B cell (primary cell): ENCODE data around the gene GXYLT1. TPM values are rescaled to one million over a fixed set of nuclear protein-coding genes. Genes with fewer than 3 reads are reported as not detected.

Source experiments
- ATAC-seq: fragments of 200-7000 bp; cut with Tn5 transposase; one replicate; pipeline ENCODE4 v1.10.0; 2021; ENCODE audit warnings: low read depth, mild to moderate bottlenecking, moderate number of reproducible peaks, moderate library complexity
- CTCF ChIA-PET: fragments of 350-600 bp; sonication (Branson Sonifier 250); formaldehyde crosslinking; loops from one replicate; lab custom pipeline; 2021; ENCODE audit warnings: antibody characterized with exemption, inconsistent platforms; lab: Charles Lee
- POLR2A ChIA-PET: fragments of 350-600 bp; sonication (Branson Sonifier 250); formaldehyde crosslinking; loops from one replicate; lab custom pipeline; 2021; ENCODE audit warnings: antibody characterized with exemption; lab: Charles Lee
- DNase-seq: peaks from one replicate; pipeline ENCODE4 v3.0.0; 2013
- H2AFZ ChIP-seq: 2 replicates; pipeline ENCODE4 v1.6.1; 2012; ENCODE audit warnings: mild to moderate bottlenecking, low read depth, low read length; ENCODE audit not compliant: insufficient read depth, poor library complexity, severe bottlenecking
- H3K27ac ChIP-seq, 2 donors: 1 replicate in 1 of 2; 2 replicates in 1 of 2; pipeline ENCODE4 v1.5.1; 2012 to 2013; ENCODE audit warnings: low read length in 2 of 2, mild to moderate bottlenecking in 2 of 2, moderate library complexity in 1 of 2
- H3K27me3 ChIP-seq, 4 experiments: fragments of 200-600 bp in 1 of 4; sonication (generic) in 1 of 4; replicated peaks in 1 of 4; 1 replicate in 2 of 4; 2 replicates in 2 of 4; pipeline versions ENCODE4 v1.6.1 to v1.7.0; 2013 to 2016; ENCODE audit warnings: low read length in 3 of 4, mild to moderate bottlenecking in 2 of 4, mixed read lengths in 1 of 4, moderate library complexity in 1 of 4; ENCODE audit not compliant: insufficient read depth in 4 of 4, control insufficient read depth in 3 of 4; ENCODE audit errors: control extremely low read depth in 1 of 4
- H3K36me3 ChIP-seq, 2 experiments: replicated peaks in 1 of 2; 1 replicate in 1 of 2; 2 replicates in 1 of 2; pipeline versions ENCODE4 v1.6.1 to v1.7.1; 2013; ENCODE audit warnings: low read length in 1 of 2; ENCODE audit not compliant: insufficient read depth in 2 of 2, control insufficient read depth in 1 of 2; ENCODE audit errors: control extremely low read depth in 1 of 2, extremely low read depth in 1 of 2
- H3K4me1 ChIP-seq, 2 donors: fragments of 200-600 bp in 1 of 2; sonication (generic) in 1 of 2; 1 replicate in 1 of 2; 2 replicates in 1 of 2; pipeline versions ENCODE4 v1.5.1 to v1.6.1; 2013 to 2017; ENCODE audit warnings: low read length in 2 of 2; ENCODE audit not compliant: control insufficient read depth in 2 of 2, insufficient read depth in 2 of 2
- H3K4me2 ChIP-seq: replicated peaks from 2 replicates; pipeline ENCODE3; 2012; ENCODE audit warnings: mild to moderate bottlenecking, low read depth, low read length; ENCODE audit not compliant: poor library complexity, severe bottlenecking
- H3K4me3 ChIP-seq, 5 experiments: fragments of 200-600 bp in 1 of 5; sonication (generic) in 1 of 5; 1 replicate in 3 of 5; 2 replicates in 2 of 5; pipeline versions ENCODE4 v1.5.1 to v1.7.0; 2011 to 2016; ENCODE audit warnings: low read length in 4 of 5, mild to moderate bottlenecking in 4 of 5, low read depth in 2 of 5, control low read depth in 1 of 5, moderate library complexity in 1 of 5; ENCODE audit not compliant: insufficient read depth in 1 of 5; ENCODE audit errors: control extremely low read depth in 1 of 5, extremely low read depth in 1 of 5
- H3K79me2 ChIP-seq: fragments of 200-600 bp; sonication (generic); one replicate; pipeline ENCODE4 v1.6.0; 2016; ENCODE audit warnings: low read length; ENCODE audit not compliant: control insufficient read depth, insufficient read depth
- H3K9ac ChIP-seq: fragments of 200-600 bp; sonication (generic); 2 replicates; pipeline ENCODE4 v1.6.1; 2017; ENCODE audit warnings: mild to moderate bottlenecking, low read length, moderate library complexity
- H3K9me3 ChIP-seq, 3 donors: one replicate each; pipeline versions ENCODE4 v1.6.1 to v1.7.1; 2013; ENCODE audit warnings: low read length in 2 of 3; ENCODE audit not compliant: control insufficient read depth in 2 of 3, insufficient read depth in 1 of 3; ENCODE audit errors: control extremely low read depth in 1 of 3
- H4K20me1 ChIP-seq: 2 replicates; pipeline ENCODE4 v1.6.0; 2012; ENCODE audit warnings: mild to moderate bottlenecking, low read length; ENCODE audit not compliant: insufficient read depth, control insufficient read depth, poor library complexity, severe bottlenecking
- H3K27ac Mint-ChIP-seq: one replicate; pipeline ENCODE4 v1.8.0; 2021; ENCODE audit warnings: mixed read lengths
- H3K27me3 Mint-ChIP-seq: one replicate; pipeline ENCODE4 v1.8.0; 2021; ENCODE audit warnings: mixed read lengths
- H3K4me1 Mint-ChIP-seq: one replicate; pipeline ENCODE4 v1.8.0; 2021; ENCODE audit warnings: mixed read lengths
- H3K4me3 Mint-ChIP-seq: one replicate; pipeline ENCODE4 v1.8.0; 2021; ENCODE audit warnings: mixed read lengths
- H3K9me3 Mint-ChIP-seq: one replicate; pipeline ENCODE4 v1.8.0; 2022; ENCODE audit warnings: mixed read lengths; ENCODE audit not compliant: insufficient read depth
- CTCF ChIP-seq: fragments of 200-600 bp; IDR thresholded peaks from one replicate; pipeline ENCODE4 v1.8.0; 2022; ENCODE audit warnings: antibody characterized with exemption, mild to moderate bottlenecking
- EZH2 ChIP-seq: IDR thresholded peaks from 2 replicates; pipeline ENCODE4 v1.6.1; 2012; ENCODE audit warnings: borderline replicate concordance, low read depth, mild to moderate bottlenecking, moderate library complexity, low read length; ENCODE audit not compliant: insufficient read depth, poor library complexity, severe bottlenecking
- WGBS: methylation state at CpG from one replicate; pipeline ENCODE4 v1.1.5; 2013; ENCODE audit warnings: missing lambda C conversion rate; ENCODE audit not compliant: insufficient coverage; 5-methylcytosine and 5-hydroxymethylcytosine counted together
- intact Hi-C: fragments of 100-400 bp; cut with micrococcal nuclease; formaldehyde crosslinking; loops from one replicate; pipeline ENCODE4 v1.10.0; 2022
- polyA plus RNA-seq: library from polyadenylated mRNA; depleted of rRNA; stranded (reverse); fragments of >200 nt; gene quantifications from 2 replicates; pipeline ENCODE4 v1.2.3, GENCODE V29; 2012
- total RNA-seq, 2 donors: library from RNA; stranded (reverse); fragments of 120-200 nt in 1 of 2; gene quantifications; 1 replicate in 1 of 2; 2 replicates in 1 of 2; pipeline versions ENCODE4 v1.2.3 to v1.2.4, GENCODE V29; 2013 to 2022

Gene GXYLT1
- total and polyA plus RNA-seq, 2 donors (not counting 1 experiment from before 2014, with no cell fraction given): 2.0 to 9.4 TPM

- peaks cover 8% of the 10 kb centered on the region for H3K79me2 ChIP-seq
- intact Hi-C loops: loop anchor here (5.0 kb wide), 2 partner anchors 43 to 138 kb away; partner anchors contain the start of genes GXYLT1 and YAF2
- peaks cover 3 to 8% of the 10 kb centered on the region in 2 donors for H3K4me1 ChIP-seq
- H3K27me3 ChIP-seq: no peaks in the 10 kb centered on the region
- no peak overlapping the region for H3K4me3 Mint-ChIP-seq
- no peak for DNase-seq
- H3K9ac ChIP-seq: no peak overlapping the region
- H3K9me3 ChIP-seq: no peaks in the 10 kb centered on the region
- no peak overlapping the region for H3K27ac ChIP-seq
- ChIA-PET CTCF (no interaction called here), POLR2A (no interaction called here)
- peaks cover 30% of the 10 kb centered on the region for H3K4me1 Mint-ChIP-seq
- no peak for ATAC-seq
- 100% methylated on average over 5 of the region's 9 CpGs for WGBS
- H3K27me3 Mint-ChIP-seq: no peaks in the 10 kb centered on the region
- no peak overlapping the region for H3K4me2 ChIP-seq
- peaks cover 5 to 8% of the 10 kb centered on the region in 2 experiments for H3K36me3 ChIP-seq
- no peak for TF ChIP-seq CTCF
- TF ChIP-seq EZH2: no peak
- no peak overlapping the region for H3K4me3 ChIP-seq
- no peaks in the 10 kb centered on the region for H4K20me1 ChIP-seq
- no peaks in the 10 kb centered on the region for H3K9me3 Mint-ChIP-seq
- H3K27ac Mint-ChIP-seq: no peak overlapping the region
- no peak overlapping the region for H2AFZ ChIP-seq
Measured at GRCh38 chr12:42099433-42099832, 45.2 kb downstream of the GXYLT1 start.

- Histone ChIP-seq H3K4me2 (peak overlapping the region; percentile 75), H3K9me3 (no peaks in the 10 kb centered on the region), H3K27me3 (no peaks in the 10 kb centered on the region), H3K9ac (peak overlapping the region; percentile 66), H3K36me3 (peaks cover 5 to 12% of the 10 kb centered on the region in 2 experiments), H3K4me3 (peak overlapping the region in 4 of 5 experiments; percentile 13 to 70 (median 34)), H2AFZ (peak overlapping the region; percentile 81), H4K20me1 (no peaks in the 10 kb centered on the region), H3K27ac (peak overlapping the region; percentile 72 to 94), H3K4me1 (peaks cover 3 to 8% of the 10 kb centered on the region in 2 donors), H3K79me2 (peaks cover 19% of the 10 kb centered on the region)
- H3K27me3 Mint-ChIP-seq: no peaks in the 10 kb centered on the region
- intact Hi-C loops: loop anchor here (5.0 kb wide), 2 partner anchors 44 to 139 kb away; partner anchors contain the start of genes GXYLT1 and YAF2
- WGBS: 10% methylated on average over 2 of the region's 5 CpGs
- DNase-seq: peak; percentile 74
- H3K4me3 Mint-ChIP-seq: peak overlapping the region; percentile 88
- TF ChIP-seq EZH2: no peak
- no peak for TF ChIP-seq CTCF
- peak overlapping the region; percentile 92 for H3K27ac Mint-ChIP-seq
- ChIA-PET CTCF (interaction anchor here (0.8 to 1.6 kb wide), 2 partner anchors 29 to 234 kb away, joined by 4 read pairs; no protein-coding TSS in a partner anchor), POLR2A (no interaction called here)
- peak; percentile 73 for ATAC-seq
- H3K9me3 Mint-ChIP-seq: no peaks in the 10 kb centered on the region
- H3K4me1 Mint-ChIP-seq: peaks cover 30% of the 10 kb centered on the region
Measured at GRCh38 chr12:42097971-42098370, 46.7 kb downstream of the GXYLT1 start.
